ENCODE data around the gene LHX3.

Gene LHX3

GRCh38 chr9:136222906-136223285 is 18.0 kb upstream of the LHX3 start:
- POLR2A ChIA-PET = no interaction called here
- CTCF ChIA-PET = interaction anchor here (0.9 kb wide), 1 partner anchor 61 kb away, joined by 3 read pairs; no protein-coding TSS in a partner anchor
- no peak for TF ChIP-seq CTCF (IDR thresholded peaks at IDR 0.05; ENCODE audit: control extremely low read depth, extremely low read depth, low read depth, missing control alignments)
- DNase-seq (ENCODE audit: extremely low spot score) = no peak

GRCh38 chr9:136222166-136222905 is 17.4 kb upstream of the LHX3 start:
- TF ChIP-seq CTCF (IDR thresholded peaks at IDR 0.05; ENCODE audit: control extremely low read depth, extremely low read depth, low read depth, missing control alignments) = no peak
- DNase-seq (ENCODE audit: extremely low spot score) = no peak
- CTCF ChIA-PET = no interaction called here
- POLR2A ChIA-PET = no interaction called here

GRCh38 chr9:136220017-136220729 is 15.2 kb upstream of the LHX3 start:
- DNase-seq (ENCODE audit: extremely low spot score) = no peak
- no peak for TF ChIP-seq CTCF (IDR thresholded peaks at IDR 0.05; ENCODE audit: control extremely low read depth, extremely low read depth, low read depth, missing control alignments)
- ChIA-PET CTCF (no interaction called here), POLR2A (no interaction called here)

GRCh38 chr9:136219276-136219675 is 14.3 kb upstream of the LHX3 start:
- ChIA-PET CTCF (interaction anchor here (0.8 to 5.1 kb wide), 3 partner anchors 6 to 13 kb away, joined by 3 to 26 read pairs (median 3); no protein-coding TSS in a partner anchor), POLR2A (no interaction called here)
- DNase-seq (ENCODE audit: extremely low spot score) = no peak
- no peak for TF ChIP-seq CTCF (IDR thresholded peaks at IDR 0.05; ENCODE audit: control extremely low read depth, extremely low read depth, low read depth, missing control alignments)

- ChIA-PET CTCF (interaction anchor here (0.9 to 5.1 kb wide), 2 partner anchors 7 to 12 kb away, joined by 3 to 26 read pairs; no protein-coding TSS in a partner anchor), POLR2A (no interaction called here)
- DNase-seq (ENCODE audit: extremely low spot score) = no peak
- TF ChIP-seq CTCF (IDR thresholded peaks at IDR 0.05; ENCODE audit: control extremely low read depth, extremely low read depth, low read depth, missing control alignments) = no peak
Observed at GRCh38 chr9:136218673-136219072, 13.7 kb upstream of the LHX3 start.

- DNase-seq (ENCODE audit: extremely low spot score) = no peak
- ChIA-PET POLR2A (no interaction called here), CTCF (interaction anchor here (0.7 to 5.1 kb wide), 3 partner anchors 7 to 48 kb away, joined by 3 to 26 read pairs (median 3); no protein-coding TSS in a partner anchor)
- TF ChIP-seq CTCF (IDR thresholded peaks at IDR 0.05; ENCODE audit: control extremely low read depth, extremely low read depth, low read depth, missing control alignments) = no peak
Observed at GRCh38 chr9:136218271-136218670, 13.3 kb upstream of the LHX3 start.

Measured in GM10248 (cell line).